SK-N-MC (cell line): ENCODE measurements around the gene DNAJC27.

ENCODE experiments used
- EZH2 ChIP-seq: fragments of 200-600 bp; sonication (generic); IDR thresholded peaks from one replicate; pipeline ENCODE4 v1.6.1; 2017; ENCODE audit warnings: antibody characterized with exemption
- FOXP2 ChIP-seq: optimal IDR thresholded peaks from 2 replicates; pipeline ENCODE3; 2011; ENCODE audit warnings: mild to moderate bottlenecking, moderate library complexity; ENCODE audit not compliant: insufficient read depth; ENCODE audit errors: extremely low read length, control extremely low read depth
- POLR2AphosphoS5 ChIP-seq: IDR thresholded peaks from 2 replicates; pipeline ENCODE4 v1.6.1; 2012; ENCODE audit warnings: mild to moderate bottlenecking, low read depth, low read length, borderline replicate concordance

- TF ChIP-seq POLR2AphosphoS5 (no peak), EZH2 (no peak), FOXP2 (peak; percentile 46)
Measured at GRCh38 chr2:24984912-24985311, 13.2 kb upstream of the DNAJC27 start.
